ENCODE data around the gene BCL2L11.

DNA sequence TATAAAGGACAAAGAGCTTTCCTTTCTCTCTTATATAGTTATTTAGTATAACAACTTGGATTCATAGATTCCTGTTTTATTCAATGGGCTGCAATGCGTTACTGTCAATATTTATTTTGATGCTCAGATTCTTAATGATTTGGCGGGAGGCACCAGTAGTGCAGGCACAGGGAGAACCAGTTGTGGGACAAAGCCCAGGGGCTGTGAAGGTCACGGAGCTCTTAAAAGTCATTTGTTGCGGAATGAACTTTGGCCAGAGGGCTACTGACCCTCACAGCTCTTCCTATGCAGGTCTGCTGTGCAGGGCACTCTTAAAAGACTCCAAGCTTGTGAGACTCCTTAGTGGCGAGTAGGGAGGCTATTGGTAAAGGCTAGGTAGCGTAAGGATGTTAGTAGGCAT is 34.0 kb downstream of the BCL2L11 start:
- TF ChIP-seq, protein P1, sequence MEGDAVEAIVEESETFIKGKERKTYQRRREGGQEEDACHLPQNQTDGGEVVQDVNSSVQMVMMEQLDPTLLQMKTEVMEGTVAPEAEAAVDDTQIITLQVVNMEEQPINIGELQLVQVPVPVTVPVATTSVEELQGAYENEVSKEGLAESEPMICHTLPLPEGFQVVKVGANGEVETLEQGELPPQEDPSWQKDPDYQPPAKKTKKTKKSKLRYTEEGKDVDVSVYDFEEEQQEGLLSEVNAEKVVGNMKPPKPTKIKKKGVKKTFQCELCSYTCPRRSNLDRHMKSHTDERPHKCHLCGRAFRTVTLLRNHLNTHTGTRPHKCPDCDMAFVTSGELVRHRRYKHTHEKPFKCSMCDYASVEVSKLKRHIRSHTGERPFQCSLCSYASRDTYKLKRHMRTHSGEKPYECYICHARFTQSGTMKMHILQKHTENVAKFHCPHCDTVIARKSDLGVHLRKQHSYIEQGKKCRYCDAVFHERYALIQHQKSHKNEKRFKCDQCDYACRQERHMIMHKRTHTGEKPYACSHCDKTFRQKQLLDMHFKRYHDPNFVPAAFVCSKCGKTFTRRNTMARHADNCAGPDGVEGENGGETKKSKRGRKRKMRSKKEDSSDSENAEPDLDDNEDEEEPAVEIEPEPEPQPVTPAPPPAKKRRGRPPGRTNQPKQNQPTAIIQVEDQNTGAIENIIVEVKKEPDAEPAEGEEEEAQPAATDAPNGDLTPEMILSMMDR (IDR thresholded peaks at IDR 0.05; ENCODE audit: insufficient read depth, low read depth, low read length), result no peak
- no peak for TF ChIP-seq EZH2 (IDR thresholded peaks at IDR 0.05; ENCODE audit: insufficient read depth, low read length)

Measured in astrocyte (in vitro differentiated cells and primary cell).